Measurements from ENCODE around the gene MYL5.

- TF ChIP-seq POLR2AphosphoS5 (IDR thresholded peaks at IDR 0.05; ENCODE audit: low read depth, low read length) (no peak), TAF1 (IDR thresholded peaks at IDR 0.05; ENCODE audit: borderline replicate concordance, low read depth, low read length) (no peak)
Measured at GRCh38 chr4:702618-703048, 28.3 kb downstream of the MYL5 start.

Measured in GM12892 (cell line).